K562 (cell line): ENCODE results near the gene TSGA10IP.

Source experiments
- EP300 ChIP-seq: IDR thresholded peaks from 2 replicates; pipeline ENCODE4 v1.6.1; 2012; ENCODE audit warnings: low read length, improper control_type of control experiment
- SP1 ChIP-seq: sonication (generic); formaldehyde crosslinking; IDR thresholded peaks from 2 replicates; pipeline ENCODE4 v1.8.1; 2022; ENCODE audit warnings: mild to moderate bottlenecking, missing genetic modification reagents
- ZNF316 ChIP-seq: fragments of 450-650 bp; IDR thresholded peaks from 2 replicates; pipeline ENCODE4 v1.6.1; 2016
- ZNF785 ChIP-seq: fragments of 250-450 bp; sonication (Bioruptor Pico); IDR thresholded peaks from 2 replicates; pipeline ENCODE4 v1.4.0; 2020; ENCODE audit warnings: mild to moderate bottlenecking

DNA sequence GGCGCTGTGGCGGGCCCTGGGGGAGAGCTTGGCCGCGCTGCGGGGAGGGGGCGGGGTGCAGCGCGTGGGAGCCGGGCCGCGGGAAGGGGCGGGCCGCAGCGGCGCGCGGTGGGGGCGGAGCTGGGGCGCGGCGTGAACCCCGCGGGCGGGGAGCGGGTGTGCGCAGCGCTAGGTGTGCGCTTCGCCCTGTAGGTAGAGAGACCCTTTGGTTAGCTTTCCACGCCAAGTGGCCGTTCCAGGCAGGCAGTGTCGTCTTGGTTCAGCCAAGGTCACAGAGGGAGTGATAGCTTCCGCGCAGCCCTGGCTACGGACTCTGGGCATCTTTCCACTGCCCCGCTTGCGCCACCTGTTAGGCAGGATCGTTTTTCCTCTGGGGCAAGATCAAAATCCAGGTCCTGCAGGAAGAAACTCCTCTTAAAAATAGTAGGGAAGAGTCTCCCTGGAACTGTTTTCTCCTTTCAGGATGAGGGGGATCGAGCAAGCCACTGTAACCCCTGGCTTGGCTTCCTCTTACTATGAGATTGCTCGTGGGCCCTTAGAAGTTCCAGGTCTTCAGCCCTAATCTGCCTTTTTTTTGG is 57.5 kb downstream of the TSGA10IP start:
- TF ChIP-seq EP300, result no peak
- no peak for TF ChIP-seq ZNF785 (CRISPR knock-in tag)
- TF ChIP-seq ZNF316, result no peak
- TF ChIP-seq SP1 (CRISPR knock-in tag), result no peak
